Testis (tissue), 2 donors: Measurements from ENCODE around the gene FNDC3A.

Experiments used
- CTCF ChIP-seq, 3 experiments: fragments of 450-650 bp in 2 of 3; fragments of 200-600 bp in 1 of 3; sonication (generic) in 1 of 3; IDR thresholded peaks; one replicate each; pipeline ENCODE4 v1.5.1; 2016 to 2019; ENCODE audit warnings: antibody characterized with exemption in 3 of 3, mild to moderate bottlenecking in 2 of 3, moderate library complexity in 1 of 3
- POLR2A ChIP-seq: fragments of 450-650 bp; IDR thresholded peaks from one replicate; pipeline ENCODE4 v1.6.1; 2017; ENCODE audit warnings: antibody characterized with exemption, mild to moderate bottlenecking, moderate library complexity

- TF ChIP-seq POLR2A = no peak
- TF ChIP-seq CTCF (IDR thresholded peaks at IDR 0.05) = no peak
Observed at GRCh38 chr13:49140910-49141611, 165.3 kb downstream of the FNDC3A start.
